NCI-H748 (cell line): ENCODE data around the gene PIEZO1.

Source experiments
- DNase-seq: peaks from one replicate; lab custom pipeline; 2025; ENCODE audit not compliant: unreplicated experiment; lab: John Stamatoyannopoulos, UW

The PIEZO1 gene

DNA sequence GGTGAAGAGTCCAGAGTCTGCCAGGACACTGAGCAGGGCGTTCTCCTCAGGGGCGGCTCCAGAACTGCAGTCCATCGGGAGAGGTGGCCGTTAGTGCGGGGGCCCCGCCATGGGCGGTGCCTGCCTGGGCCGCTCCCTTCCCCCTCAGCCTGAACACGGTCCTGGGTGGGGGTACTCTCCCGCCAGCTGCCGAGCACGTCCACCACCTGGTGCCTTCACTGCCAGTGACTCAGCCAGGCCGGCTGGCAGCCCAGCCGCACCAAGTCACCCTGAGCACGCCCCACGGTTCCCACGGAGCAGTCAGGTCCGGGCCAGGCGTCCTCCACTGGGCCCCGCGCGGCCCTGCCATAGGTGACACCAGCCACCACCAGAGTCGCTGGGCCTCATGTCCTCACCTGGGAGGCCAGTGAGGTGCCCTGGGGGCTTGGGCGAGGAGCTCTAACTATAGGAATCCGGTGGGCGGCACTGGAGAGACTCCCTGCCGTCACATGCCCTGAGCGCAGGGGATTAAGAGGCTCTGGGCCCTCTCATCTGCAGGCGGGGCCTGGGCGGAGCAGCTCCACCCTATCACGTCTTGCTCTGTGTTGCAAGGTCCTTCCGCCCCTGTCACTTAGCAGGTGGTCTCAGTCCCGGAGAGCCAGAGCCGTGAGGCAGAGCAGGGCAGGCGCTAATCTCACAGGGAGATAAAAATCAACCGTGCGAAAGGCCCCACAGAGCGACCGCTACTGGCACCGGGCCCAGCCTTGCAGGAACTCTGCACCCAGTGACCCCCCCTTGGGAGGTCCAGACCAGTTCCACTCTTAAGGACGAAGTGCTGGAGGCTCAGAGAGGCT is 14.3 kb downstream of the PIEZO1 start:
- DNase-seq: no peak

DNA sequence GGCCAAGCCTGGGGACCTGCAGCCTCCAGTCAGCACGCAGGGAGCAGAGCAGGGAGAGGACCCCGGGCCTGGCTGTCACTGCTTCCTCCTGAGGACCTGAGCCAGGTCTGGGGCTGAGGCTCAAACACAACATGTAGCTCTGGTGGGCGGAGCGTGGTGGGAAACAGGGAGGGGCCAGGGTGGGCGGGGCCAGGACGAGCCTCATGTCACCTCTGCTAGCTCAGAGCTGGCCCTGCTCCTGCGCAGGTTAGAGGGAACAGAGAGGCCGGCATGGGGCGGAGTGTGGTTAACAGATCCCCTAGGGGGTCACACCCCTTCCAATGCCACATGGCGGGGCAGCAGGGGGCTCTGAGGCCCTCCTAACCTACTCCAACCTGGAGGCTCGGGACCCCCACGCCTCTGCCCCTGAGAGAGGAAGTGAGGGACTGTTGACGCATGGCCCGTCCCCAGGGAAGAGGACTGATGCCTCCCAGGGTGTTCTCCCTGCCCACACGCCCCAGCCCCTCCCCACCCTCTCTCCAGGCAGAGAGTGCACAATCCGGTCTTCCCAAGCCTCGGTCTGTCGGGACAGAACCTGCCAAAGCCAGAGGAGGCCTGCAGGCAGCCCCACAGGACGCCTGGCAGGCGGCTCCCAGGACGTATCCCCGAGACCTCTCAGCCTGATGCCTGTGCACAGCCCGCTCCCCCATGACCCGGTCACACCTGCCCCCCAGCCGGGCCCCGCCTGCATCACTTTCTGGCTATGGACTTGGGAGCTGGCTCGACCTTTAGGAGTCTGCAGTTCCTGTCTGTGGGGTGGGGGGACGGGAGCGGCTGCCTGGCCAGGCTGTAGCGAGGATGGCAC is 15.2 kb downstream of the PIEZO1 start:
- no peak for DNase-seq

DNA sequence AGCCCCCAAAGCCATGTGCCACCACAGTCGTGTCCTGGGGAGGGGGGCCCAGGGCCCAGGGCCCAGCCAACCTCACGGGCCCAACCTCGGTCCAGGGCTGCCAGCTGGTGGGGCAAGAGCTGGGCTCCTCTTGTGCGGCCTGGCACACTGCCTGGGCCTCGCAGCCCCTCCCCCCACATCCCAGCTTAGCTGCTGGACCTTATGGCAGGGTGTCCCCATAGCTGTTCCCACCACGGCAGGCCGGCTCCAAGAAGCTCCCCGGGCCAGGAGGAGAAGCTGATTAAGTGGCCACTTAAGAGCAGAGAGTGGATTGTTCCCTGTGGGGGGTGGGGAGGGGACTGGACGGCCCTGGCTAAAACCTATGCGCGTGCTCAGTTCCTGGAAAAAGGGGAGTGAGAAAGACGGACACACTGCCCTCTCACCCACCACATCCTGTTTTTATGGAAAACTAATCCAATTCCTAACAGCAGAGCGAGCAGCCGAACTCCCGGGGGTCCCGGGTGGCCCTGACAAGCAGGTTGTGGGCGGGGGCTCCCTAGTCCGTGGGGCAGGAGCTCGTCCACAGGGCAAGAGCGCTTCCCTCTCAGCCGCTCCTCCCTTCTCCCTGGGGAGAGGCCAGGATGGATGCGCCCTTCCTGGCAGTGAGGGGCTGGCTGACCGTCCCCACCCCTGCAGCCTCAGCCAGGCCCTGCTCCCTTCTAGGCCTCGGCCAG is 16.8 kb downstream of the PIEZO1 start:
- DNase-seq: no peak

DNA sequence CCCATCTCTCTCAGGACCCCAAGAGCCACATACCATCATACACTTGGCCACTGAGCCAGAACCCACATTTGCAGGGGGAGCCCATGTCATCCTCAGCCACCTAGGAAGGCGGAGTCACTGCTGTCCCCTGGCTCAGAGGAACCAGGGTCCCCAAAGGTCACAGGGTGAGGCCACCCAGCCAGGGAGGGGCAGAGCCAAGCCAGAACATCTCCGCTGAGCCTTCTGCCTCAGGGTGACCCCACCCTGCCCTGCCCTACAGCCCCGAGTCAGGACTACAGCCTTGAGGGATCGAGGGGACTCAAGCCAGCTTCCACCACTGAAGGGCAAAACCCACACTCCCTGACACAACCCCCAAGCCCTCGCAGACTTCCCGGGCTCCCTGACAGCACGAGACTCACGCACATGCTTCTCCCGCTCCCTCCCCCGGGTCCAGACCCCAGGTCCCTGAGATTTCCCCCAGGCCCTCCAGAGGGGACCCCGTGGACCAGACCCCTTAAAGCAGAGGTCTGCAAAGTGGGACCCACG is 17.4 kb downstream of the PIEZO1 start:
- DNase-seq: no peak

DNA sequence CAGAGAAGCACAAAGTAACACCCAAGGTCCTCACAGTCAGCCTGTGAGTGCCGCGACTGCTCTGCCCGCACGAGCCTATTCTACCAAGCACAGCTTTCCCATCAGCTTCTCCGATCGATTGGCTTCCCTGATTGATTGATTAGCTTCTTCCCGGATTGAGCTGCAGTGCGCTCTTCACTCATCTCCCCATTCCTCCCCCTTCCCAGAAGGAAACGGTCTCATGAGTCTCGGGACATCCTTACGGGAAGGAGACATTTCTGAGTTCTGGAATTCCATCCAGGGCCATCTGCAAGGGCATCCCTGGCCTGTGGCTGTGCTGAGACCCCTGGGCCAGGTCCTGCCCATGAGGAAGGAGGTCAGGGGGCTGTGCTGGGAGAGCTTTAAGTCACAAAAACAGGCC is 18.0 kb downstream of the PIEZO1 start:
- DNase-seq: no peak

DNA sequence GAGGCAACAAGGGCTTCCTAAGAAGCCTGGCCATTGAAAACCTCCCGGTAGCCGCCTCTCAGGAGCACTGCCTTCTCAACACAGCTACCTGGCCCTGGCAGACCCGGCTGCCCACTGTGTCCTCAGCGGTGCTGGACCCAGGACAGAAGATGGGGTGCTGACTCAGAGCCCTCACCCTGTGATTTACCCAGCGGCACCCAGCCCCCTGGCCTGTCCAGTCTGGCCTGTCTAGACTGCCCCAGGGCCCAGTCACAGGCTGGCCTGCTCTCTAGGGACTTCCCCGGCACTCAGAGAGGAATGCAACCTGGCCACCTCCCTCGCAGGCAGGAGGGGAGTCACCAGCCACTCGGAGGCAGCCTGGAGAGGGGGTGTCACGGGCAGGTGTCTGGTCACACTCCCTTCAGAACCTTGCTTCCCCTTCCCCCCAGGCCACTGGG is 20.1 kb downstream of the PIEZO1 start:
- no peak for DNase-seq

DNA sequence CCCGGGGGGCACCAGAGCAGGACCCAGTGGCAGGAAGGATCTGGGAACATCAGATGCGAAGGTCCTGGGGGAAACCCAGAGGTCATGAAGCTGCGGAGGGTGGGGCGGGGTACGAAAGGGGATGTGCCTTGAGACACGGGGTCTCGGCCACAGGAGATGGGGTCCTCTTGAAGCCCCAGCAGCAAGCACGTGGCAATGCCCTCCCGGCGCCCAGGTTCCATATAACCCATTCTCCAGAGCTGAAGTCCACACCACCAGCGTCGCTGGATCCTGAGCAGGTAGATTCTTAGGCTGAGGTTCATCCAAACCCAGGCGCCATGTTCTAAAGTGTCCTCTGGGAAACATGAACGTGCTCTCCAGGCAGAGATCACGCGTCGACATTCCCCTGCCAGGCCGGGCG is 20.9 kb downstream of the PIEZO1 start:
- DNase-seq: no peak

DNA sequence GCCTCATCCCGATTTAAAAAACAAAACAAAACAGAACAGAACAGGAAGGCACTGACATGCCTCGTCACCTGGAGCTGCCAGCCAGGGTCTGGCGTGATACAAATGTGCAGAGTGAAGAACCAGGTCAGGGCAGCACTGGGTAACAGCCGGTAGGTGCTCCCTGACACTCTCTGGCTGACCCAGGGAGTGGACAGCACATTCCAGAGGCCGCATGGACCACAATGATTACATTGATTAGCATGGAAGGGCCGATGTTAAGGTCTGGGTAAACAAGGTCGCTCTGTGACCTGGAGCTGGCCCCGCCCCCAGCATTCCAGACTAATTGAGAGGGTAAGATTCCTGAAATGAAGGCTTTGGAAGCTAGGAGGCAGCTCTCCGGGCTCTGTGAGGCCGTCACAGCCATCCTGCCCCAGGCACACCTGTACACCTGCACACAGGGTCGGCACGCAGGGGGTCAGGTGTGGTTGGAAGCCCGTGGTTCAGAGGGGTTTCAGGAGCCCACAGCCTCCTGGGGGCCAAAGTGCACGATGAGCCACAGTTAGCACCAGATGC is 21.4 kb downstream of the PIEZO1 start:
- DNase-seq: no peak

DNA sequence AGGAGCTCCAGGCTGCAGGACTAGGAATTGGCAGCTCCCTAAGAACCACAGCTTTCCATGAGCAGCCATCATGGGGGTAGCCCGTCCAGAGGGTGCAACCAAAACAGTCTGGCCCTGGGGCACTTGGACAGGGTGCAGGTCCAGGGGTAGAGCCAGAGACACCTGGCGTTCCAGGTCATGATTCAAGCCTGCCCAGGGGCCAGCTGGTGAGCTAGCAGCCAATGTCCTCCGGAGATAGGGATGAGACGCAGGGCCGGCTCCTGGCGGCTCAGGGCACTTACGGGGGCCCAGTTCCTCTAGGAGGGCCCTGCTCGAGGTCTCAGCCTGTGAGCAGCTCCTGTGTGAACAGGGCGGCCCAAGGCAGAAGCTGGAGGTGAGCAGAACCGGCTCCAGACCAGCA is 22.1 kb downstream of the PIEZO1 start:
- no peak for DNase-seq

DNA sequence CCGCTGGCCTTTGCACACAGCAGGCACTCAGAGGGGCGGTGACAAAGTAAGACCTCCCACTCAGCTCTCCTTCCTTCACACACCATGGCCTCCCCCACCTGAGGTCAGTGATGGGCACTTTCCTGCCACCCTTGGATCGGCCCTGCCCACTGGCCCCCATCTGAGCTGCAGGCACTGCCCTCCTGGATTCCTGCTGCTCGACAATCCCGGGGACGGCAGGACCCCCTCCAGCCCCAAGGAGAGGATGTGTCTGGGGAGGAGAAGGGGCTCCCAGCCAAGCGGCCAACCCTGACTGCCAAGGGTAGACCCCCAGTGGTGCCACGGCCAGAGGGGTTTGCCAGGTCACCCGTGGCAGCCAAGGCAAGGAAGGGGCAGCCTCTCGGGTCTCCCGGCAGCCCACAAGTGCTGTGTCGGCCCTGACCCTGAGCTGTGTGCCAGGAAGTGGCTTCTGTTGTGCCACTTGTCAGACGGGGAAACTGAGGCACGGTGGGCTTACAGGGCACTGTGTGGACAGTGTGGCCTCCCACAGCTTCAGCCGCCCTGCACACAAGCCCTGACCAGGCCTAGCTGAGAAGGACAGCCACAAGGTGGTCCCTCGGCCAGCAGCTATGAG is 22.7 kb downstream of the PIEZO1 start:
- no peak for DNase-seq

DNA sequence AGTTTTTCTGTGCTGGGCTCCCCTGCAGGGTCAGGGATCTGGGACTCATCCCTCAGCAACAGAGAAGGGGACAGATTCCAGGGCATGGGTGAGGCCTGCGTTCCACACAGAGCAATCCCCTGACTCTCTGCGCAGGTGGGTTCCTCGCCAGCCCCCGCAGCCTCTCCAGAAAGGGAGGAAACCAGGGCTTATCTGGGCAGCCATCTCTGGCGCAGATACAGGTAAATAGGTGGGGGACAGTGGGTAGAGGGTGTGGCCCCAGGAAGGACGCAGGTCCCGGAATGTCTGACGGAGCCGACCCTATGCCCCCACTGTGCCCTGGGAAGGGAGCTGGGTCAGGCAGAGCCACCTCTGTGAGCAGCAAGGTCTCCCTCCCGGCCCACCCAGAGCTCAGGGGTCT is 23.2 kb downstream of the PIEZO1 start:
- no peak for DNase-seq

DNA sequence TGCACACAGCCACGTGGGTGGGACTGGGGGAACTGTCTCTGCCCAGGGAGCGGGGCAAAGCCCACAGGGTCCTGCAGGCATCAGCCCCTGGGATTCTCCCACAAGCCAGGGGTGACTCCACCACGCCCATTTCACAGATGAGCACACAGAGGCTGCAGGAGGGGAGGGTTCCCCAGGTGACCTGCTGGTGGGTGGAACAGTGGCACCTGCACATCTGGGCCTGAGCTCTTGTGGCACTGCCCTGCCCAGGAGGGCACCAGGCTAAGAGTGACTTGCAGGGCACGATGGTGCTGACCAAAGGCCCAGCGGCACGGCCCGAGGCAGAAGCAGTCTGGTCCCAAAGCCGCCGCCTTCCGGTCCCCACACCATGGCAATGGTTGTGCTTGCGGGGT is 23.9 kb downstream of the PIEZO1 start:
- DNase-seq: no peak

DNA sequence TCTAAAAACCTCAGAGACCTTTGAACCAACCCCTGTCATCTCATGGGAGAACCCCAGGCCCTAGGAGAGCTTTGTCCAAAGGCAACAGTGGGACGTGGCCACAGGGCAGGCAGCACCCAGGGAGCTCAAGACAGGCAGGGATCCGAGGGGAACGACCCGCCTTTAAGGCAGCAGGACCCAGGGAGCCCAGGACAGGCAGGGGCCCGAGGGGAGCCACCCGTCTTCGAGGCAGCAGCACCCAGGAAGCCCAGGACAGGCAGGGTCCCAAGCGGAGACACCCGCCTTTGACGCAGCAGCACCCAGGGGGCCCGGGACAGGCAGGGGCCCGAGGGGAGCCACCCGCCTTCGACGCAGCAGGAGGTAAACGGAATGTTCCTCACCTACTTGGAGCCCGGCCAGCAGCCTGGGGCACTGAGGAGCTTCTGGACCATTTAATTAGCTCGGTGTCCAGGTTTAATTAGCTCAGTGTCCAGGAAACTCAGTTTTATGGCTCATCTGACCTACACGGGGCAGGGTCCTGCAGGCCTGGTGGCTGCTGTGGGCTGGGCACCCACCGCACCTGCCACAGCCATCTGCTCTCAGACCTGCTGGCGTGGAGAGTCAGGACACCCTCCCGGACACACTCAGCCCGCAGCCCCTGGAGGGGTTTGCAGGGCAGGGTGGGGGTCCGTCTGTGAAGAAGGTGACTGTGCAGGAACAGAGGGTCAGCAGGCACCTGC is 24.4 kb downstream of the PIEZO1 start:
- no peak for DNase-seq

DNA sequence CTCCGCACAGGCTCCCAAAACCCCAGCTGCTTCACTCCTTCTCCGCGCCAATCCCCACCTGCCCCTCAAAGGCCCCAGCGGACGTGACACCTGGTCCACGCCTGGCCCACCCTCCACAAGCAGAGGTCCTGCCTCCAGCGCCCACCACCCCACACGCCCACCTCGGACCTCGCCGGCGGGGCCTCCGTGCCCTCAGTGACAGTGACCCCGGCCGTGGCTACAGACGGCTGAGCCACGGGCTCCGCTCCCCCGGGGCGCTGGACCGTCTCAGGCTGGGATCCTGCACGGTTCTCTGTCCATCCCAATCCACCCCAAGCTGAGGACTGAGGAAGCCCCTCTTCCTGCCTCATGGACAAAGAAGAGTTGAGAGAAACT is 25.1 kb downstream of the PIEZO1 start:
- no peak for DNase-seq

DNA sequence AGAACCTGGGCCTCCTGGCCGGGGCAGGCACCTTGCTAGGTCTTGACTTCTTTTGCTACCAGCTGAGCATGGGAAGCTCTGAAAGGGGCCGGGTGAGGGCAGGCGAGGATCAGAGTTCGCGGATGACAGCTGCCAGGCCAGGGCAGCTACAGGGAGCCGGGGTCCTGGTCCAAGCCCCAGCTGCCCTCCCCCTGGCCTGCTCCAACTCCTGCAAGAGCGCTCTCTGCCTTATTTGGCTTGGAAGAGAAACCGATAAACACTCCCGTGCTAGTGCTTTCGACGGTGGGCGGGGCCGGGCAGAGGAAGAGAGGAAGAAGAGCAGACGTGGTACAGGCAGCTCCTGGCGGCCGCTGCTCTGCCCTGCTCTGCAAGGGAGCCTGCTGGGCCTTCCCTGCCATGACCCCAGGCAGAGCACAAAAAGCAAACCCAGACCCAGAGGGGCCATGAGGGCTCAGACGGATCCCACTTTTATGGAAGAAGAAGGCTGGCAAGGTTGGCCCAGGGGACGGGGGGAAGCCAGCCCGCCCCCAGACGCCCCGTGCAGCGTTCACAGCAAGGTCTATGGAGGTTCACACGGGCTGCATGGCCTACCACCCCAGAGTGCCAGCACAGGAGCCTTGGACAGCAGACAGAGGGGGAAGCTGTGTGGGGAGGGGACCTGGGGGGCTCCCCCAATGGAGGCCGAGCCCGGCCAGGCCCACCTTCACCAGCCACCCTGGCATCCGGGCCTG is 25.6 kb downstream of the PIEZO1 start:
- DNase-seq: no peak

DNA sequence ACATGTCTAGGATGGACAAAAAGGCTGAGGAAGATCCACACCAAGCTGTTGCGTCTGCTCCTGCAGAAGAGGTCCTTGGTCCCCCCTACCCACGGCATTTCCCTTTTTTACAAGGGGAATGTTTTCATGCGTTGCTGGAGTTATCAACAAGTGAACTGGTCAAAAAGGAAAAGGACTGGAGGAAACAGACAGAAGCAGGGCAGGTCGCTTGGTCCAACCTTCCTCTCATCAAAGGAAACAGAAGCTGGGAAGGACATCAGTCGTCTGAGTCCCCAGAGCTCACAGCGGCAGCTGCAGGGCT is 26.1 kb downstream of the PIEZO1 start:
- no peak for DNase-seq

DNA sequence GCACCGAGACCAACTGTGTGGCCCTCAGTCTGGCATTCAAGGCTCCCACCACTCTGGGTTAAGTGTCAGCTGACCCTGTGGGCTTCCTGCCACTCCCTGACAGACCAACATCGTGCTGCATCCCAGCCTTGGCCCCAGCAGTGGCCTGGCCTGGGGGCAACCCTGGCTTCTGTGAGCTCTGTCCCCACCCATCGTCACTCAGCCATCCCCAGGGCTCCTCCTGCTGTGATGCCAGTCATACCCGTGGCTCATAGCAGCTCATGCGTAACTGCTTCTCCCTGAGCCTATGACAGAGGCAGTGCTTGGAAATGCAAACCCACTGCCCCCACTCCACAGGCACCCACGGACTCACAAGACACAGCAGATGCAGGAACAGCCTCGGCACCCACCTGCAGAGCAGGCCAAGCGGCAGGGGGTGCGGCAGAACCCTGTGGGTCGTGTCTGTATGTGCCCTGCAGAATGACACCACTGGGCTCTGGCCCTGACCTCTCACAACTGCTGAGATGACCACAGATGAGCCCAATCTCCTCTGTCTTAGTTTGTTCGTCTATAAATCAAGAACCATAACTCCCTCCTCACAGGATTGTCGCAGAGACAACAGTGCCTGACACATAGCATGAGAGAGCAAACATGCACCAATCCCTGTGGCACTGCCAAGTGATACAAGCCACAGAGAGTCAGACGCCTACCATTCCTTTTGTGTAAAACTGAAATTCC is 26.6 kb downstream of the PIEZO1 start:
- DNase-seq: no peak

DNA sequence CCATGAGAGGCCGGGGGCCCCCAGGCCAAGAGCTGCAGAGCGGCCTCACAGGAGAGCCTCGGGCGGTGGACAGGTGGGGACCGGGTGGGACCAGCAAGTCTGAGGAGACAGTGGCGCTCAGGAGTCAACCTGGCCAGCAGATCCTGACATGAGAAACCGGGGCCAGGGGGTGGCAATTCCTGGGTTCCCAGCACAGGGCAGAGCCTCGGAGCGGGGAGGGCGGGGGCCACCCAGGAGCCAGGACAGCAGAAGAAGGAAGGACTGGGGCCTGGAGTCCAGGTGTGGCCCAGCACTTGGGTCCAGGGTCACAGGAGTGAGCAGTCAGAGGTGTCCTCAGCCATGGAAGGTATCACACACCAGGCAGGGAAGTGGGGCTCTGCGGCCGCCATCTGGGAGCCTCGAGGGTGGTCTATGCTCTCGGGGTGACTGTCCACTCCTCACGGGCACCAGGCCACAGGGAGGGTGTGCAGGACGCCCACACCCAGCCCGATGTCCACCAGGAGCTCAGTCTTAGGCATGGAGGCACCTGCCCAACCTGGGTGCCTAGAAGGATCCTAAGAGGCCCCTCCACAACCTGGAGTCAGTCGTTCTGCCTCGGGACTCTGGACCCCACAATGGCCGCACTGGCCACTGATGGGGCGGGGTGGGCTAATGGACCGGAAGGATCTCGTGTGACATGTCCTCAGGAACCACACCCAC is 29.1 kb downstream of the PIEZO1 start:
- DNase-seq: no peak
